HUES6 (cell line): ENCODE data around the gene UBE2N.
"Not testable (repeated sequence)": the region's sequence is repeated elsewhere in the genome, so short reads cannot be mapped to it uniquely, and the experiment has no call there.

Source experiments
- H3K27ac ChIP-seq: 2 replicates; pipeline ENCODE4 v1.7.0; 2013; ENCODE audit warnings: low read depth, mild to moderate bottlenecking, low read length, inconsistent platforms
- H3K27me3 ChIP-seq: 2 replicates; pipeline ENCODE4 v1.6.1; 2013; ENCODE audit warnings: low read length; ENCODE audit not compliant: control insufficient read depth, insufficient read depth
- H3K36me3 ChIP-seq: 2 replicates; pipeline ENCODE4 v1.6.1; 2013; ENCODE audit warnings: low read length; ENCODE audit not compliant: control insufficient read depth, insufficient read depth
- H3K4me1 ChIP-seq: 2 replicates; pipeline ENCODE4 v1.6.1; 2013; ENCODE audit warnings: low read length; ENCODE audit not compliant: control insufficient read depth, insufficient read depth
- H3K4me3 ChIP-seq: 2 replicates; pipeline ENCODE4 v1.5.1; 2013; ENCODE audit warnings: low read depth, low read length
- H3K9ac ChIP-seq: one replicate; pipeline ENCODE4 v1.6.1; 2013; ENCODE audit warnings: mild to moderate bottlenecking, low read length
- H3K9me3 ChIP-seq: 2 replicates; pipeline ENCODE4 v1.6.1; 2013; ENCODE audit warnings: low read depth, low read length; ENCODE audit not compliant: control insufficient read depth, insufficient read depth

The UBE2N gene

DNA sequence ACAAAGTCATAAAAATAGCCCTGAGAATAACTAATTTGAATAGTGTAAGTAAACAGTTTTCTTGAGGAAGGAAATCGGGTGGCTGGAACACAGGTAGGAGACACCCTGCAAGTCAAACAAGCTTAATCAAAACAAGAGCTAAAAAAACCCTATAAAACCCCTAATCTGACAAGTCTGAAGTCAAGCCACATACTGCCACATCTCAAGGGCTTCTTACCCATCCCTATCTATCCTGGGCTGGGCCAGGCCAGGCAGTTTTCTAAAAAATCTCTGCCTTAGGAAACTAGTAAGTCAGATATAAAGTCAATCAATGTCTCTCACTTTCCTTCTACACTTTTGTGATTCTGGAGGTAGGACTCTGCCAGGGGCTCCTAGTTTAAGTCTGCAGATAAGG lies 15.3 kb downstream of the UBE2N start:
- H3K27ac ChIP-seq: no peak overlapping the region
- no peak overlapping the region for H3K4me3 ChIP-seq

DNA sequence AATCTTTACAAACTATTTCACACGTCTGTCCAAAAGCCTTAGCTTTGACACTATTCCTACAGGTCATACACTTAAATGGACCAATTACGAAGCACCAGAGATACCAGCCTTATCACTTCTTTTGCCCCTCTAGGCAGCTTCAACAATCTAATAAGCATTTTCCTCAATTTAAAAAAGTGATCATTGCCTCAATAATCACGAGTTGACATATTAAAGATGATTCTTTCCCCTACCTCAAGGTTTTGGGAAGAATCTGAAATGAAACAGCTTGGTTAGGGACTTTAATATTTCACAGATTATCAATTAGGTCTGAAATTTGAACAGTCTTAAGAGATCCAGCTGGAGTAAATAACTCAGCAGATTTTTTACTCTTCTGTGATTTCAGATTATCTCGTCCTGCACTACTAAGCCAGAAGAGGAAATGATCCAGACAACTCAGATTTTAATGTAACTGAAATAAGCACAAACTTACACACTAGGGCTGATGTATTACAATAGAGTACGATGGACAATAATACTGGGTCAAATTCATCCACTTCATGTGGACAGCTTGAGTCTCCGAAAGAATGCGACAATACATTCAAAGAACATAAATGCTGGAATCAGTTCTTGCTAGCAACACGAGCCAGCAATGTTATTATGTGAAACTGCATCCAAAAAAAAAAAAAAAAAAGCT lies 15.9 kb downstream of the UBE2N start:
- Histone ChIP-seq H3K4me3 (no peak overlapping the region), H3K9me3 (no peaks in the 10 kb centered on the region), H3K27ac (no peak overlapping the region), H3K36me3 (no peaks in the 10 kb centered on the region), H3K27me3 (no peaks in the 10 kb centered on the region), H3K9ac (no peak overlapping the region), H3K4me1 (peaks cover 37% of the 10 kb centered on the region)

More for the DNA sequence above, 15.3 kb downstream of the UBE2N start:
- Histone ChIP-seq H3K4me1 (peaks cover 37% of the 10 kb centered on the region), H3K36me3 (no peaks in the 10 kb centered on the region), H3K27me3 (no peaks in the 10 kb centered on the region), H3K9me3 (no peaks in the 10 kb centered on the region), H3K9ac (no peak overlapping the region)

- H3K27me3 ChIP-seq: no peaks in the 10 kb centered on the region
- H3K36me3 ChIP-seq: no peaks in the 10 kb centered on the region
- no peak overlapping the region for H3K9ac ChIP-seq
- H3K4me1 ChIP-seq: peaks cover 37% of the 10 kb centered on the region
- no peak overlapping the region for H3K27ac ChIP-seq
- H3K9me3 ChIP-seq: no peaks in the 10 kb centered on the region
- no peak overlapping the region for H3K4me3 ChIP-seq
Observed at GRCh38 chr12:93422050-93422449, 19.7 kb downstream of the UBE2N start.

GRCh38 chr12:93419388-93420034 lies 22.2 kb downstream of the UBE2N start:
- Histone ChIP-seq H3K4me3 (no peak overlapping the region), H3K36me3 (no peaks in the 10 kb centered on the region), H3K27ac (no peak overlapping the region), H3K27me3 (no peaks in the 10 kb centered on the region), H3K9me3 (no peaks in the 10 kb centered on the region), H3K9ac (no peak overlapping the region), H3K4me1 (peaks cover 16% of the 10 kb centered on the region)

DNA sequence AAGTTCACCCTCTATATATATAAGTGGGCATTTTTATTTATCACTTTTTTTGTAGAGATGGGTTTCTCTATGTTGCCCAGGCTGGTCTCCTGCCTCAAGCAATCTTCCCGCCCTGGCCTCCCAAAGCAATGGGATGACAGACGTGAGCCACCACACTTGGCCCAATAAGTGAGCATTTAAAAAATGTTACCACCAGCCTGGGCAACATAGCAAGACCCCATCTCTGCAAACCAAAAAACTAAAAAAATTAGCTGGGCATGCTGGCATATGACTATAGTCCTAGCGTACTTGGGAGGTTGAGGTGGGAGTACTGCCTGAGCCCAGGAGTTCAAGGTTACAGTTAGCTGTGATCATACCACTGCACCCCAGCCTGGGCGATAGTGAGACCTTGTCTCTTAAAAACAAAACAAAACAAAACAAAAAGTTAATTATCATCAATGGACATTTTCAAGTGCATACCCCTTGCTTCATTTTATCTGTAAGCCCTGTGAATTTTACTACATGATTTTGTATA lies 23.7 kb downstream of the UBE2N start:
- Histone ChIP-seq H3K9ac (no peak overlapping the region), H3K27me3 (no peaks in the 10 kb centered on the region), H3K4me1 (peaks cover 8% of the 10 kb centered on the region), H3K9me3 (no peaks in the 10 kb centered on the region), H3K27ac (no peak overlapping the region), H3K36me3 (no peaks in the 10 kb centered on the region), H3K4me3 (no peak overlapping the region)

GRCh38 chr12:93415723-93416464 lies 25.9 kb downstream of the UBE2N start:
- Histone ChIP-seq H3K4me1 (0 out of 2 replicates have a peak, but pooled peaks cover 4% of the 10 kb centered on the region), H3K27ac (peak overlapping the region; percentile 28; the same call in 1 of the 2 replicates), H3K27me3 (no peaks in the 10 kb centered on the region), H3K9me3 (no peaks in the 10 kb centered on the region), H3K9ac (no peak overlapping the region), H3K36me3 (0 out of 2 replicates have a peak, but pooled peaks cover 3% of the 10 kb centered on the region), H3K4me3 (no peak overlapping the region)

DNA sequence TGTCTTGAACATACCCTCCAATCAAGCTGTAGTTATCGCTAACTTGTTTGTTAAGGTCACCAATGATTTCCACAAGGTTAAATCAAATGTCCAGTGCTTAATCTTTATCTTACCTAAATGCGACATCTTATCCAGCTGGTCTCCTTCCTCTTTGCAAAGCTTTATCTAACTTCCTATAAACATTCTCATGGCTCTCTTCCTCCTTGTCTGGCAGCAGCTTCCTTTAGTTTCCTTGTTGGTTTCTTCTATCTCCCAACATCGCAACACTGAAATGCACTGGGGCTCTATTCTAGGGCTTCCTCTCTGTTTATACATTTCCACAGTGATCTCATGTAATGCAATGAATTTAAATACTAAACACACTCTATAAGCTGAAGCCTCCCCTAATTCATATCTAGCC lies 28.7 kb downstream of the UBE2N start:
- Histone ChIP-seq H3K27me3 (no peaks in the 10 kb centered on the region), H3K4me3 (no peak overlapping the region), H3K4me1 (0 out of 2 replicates have a peak, but pooled peaks cover 4% of the 10 kb centered on the region), H3K36me3 (peaks cover 27% of the 10 kb centered on the region), H3K27ac (no peak overlapping the region), H3K9ac (no peak overlapping the region), H3K9me3 (no peaks in the 10 kb centered on the region)

- not testable (repeated sequence) for H3K4me1 ChIP-seq, H3K27me3 ChIP-seq
Observed at GRCh38 chr12:93412396-93412795, 29.4 kb downstream of the UBE2N start.

DNA sequence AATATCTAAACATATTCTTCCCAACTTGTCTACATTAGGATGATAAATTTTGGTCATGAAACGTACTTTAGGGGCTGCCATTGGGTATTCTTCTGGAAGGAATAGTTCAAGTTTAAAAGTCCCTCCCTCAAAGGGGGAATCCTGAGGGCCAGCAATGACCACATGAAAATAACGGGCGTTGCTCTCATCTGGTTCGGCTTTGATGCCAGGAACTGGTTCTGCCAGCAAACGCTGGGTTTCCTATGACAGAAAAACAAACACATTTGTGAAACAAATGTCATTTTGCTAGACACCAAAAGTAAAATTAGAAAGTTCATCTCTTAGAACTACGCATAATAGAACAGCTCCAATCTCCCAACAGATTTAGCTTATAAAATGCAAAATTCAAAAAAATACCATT lies 30.7 kb downstream of the UBE2N start:
- H3K36me3 ChIP-seq: peaks cover 31% of the 10 kb centered on the region
- not testable (repeated sequence) for H3K4me1 ChIP-seq, H3K27ac ChIP-seq

More at GRCh38 chr12:93412396-93412795, 29.4 kb downstream of the UBE2N start:
- not testable (repeated sequence) for H3K27ac ChIP-seq, H3K4me3 ChIP-seq, H3K9me3 ChIP-seq, H3K9ac ChIP-seq
- peaks cover 28% of the 10 kb centered on the region for H3K36me3 ChIP-seq

DNA sequence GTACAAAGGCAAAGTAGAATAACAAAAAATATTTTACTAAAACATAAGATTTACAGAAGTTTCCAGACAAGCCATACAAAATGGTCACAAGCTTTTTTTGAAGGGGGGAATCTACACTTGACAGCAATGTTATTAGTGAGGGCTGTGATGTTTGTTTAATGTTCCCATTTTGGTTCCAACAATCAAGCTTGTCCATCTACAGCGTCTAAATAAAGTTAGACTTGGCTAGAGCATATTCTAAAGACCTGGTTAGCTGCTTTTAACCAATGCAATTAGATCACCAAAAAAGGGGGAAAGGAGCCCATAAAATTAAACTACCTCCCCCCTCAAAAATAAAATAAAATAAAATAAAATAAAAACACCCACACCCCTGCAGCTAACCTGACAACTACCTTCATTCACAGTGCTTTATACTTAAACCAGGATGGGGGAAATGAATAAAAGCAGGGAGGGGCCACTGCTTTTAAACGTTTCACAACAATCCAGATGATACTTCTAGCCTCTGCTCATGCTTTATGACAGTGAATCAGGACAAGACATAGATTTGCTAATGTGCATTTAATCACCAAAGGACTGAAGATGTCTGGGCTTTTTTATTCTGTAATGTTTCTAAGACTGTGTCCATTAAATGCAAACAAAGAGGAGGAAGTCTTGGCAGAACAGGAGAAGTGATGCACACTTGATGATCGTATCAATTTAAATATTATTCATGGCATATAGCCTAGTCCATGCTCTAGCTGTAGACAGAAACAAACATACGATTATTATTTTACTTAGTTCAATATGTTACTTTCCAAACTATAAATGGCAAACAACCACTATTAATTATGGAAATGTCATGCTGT lies 32.2 kb downstream of the UBE2N start:
- peaks cover 31% of the 10 kb centered on the region for H3K36me3 ChIP-seq
- H3K27me3 ChIP-seq, H3K9me3 ChIP-seq, H3K4me1 ChIP-seq, H3K9ac ChIP-seq, H3K4me3 ChIP-seq, H3K27ac ChIP-seq: not testable (repeated sequence)

More for the DNA sequence above, 30.7 kb downstream of the UBE2N start:
- not testable (repeated sequence) for H3K4me3 ChIP-seq, H3K9ac ChIP-seq, H3K27me3 ChIP-seq, H3K9me3 ChIP-seq
